DMS53 (cell line): ENCODE measurements around the gene TRIP6.
"Not testable (repeated sequence)": the region's sequence is repeated elsewhere in the genome, so short reads cannot be mapped to it uniquely, and the experiment has no call there.

ENCODE experiments used
- DNase-seq: peaks from one replicate; lab custom pipeline; 2025; lab: John Stamatoyannopoulos, UW

TRIP6 gene

DNA sequence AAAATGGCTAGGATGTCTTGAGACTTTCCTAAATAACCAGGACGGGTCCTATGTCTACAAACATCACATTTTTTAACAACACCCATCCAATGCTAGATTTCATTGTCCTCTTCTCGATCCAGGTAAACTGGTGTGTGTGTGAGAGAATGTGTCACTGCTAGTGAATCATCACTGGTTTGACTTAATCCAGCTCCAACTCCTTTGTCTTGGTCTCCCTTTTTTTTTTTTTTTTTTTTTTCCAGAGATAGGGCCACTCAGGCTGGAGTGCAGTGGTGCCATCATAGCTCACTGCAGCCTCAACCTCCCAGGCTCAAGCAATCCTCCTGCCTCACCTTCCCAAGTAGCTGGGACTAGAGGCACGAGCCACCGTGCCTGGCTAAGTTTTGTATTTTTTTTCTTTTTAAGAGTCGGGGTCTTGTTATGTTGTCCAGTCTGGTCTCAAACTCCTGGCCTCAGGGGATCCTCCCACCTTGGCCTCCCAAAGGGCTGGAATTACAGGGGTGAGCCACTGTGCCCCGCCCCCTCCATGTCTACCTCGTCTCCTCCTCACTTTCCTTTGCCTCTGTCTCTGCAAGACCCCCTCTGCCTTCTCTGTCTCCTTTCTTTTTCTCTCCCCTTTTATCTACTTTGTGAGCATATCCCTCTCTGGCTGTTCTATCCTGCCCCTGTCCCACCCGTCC, 24.5 kb downstream of the TRIP6 start:
- peak; percentile 74 for DNase-seq

DNA sequence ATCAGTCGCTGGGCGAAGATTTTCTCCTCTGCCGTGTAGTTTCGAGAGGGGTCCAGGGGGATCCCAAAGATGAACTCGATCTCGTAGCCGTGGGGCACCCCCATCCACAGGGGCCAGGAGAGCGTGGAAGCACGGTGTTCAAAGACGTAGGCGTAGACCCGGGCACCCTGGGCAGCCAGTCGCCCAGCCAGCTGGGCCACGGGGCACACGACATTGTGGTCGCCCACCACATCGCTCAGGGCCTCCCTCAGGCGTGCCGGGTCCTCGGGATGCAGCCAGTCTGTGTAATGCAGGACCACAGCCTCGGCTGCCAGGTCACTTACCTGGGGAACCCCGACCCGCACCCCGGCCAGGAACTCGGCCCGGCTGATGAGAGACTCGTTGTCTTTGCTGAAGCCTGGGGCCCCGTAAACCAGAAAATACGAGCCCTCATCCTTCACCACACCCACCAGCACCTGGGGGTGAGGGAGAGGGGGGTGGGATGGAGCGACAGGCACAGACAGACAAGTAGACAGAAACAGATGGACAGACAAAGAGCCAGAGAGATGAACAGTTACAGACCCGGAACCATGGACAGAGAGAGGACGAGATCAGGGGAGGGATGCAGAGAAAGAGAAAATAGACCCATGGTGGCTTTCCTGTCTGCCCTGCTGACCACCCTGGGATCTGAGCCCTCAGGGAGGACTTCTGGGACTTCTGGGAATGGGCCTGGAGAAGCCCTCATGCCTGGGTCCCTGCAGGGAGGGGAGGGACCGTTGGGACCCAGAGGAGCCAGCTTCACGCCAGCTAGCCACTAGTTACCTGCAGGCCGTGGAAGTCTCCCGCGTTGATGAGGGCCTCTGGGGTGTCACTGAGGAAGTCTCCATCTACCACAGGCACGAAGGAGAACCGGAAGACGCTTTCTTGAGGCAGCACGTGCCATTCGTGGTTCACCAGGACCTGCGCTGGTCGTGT, 25.5 kb downstream of the TRIP6 start:
- no peak for DNase-seq

GRCh38 chr7:100893318-100893895, 26.2 kb downstream of the TRIP6 start:
- DNase-seq, result no peak

GRCh38 chr7:100893910-100894721, 26.9 kb downstream of the TRIP6 start:
- DNase-seq, result no peak

DNA sequence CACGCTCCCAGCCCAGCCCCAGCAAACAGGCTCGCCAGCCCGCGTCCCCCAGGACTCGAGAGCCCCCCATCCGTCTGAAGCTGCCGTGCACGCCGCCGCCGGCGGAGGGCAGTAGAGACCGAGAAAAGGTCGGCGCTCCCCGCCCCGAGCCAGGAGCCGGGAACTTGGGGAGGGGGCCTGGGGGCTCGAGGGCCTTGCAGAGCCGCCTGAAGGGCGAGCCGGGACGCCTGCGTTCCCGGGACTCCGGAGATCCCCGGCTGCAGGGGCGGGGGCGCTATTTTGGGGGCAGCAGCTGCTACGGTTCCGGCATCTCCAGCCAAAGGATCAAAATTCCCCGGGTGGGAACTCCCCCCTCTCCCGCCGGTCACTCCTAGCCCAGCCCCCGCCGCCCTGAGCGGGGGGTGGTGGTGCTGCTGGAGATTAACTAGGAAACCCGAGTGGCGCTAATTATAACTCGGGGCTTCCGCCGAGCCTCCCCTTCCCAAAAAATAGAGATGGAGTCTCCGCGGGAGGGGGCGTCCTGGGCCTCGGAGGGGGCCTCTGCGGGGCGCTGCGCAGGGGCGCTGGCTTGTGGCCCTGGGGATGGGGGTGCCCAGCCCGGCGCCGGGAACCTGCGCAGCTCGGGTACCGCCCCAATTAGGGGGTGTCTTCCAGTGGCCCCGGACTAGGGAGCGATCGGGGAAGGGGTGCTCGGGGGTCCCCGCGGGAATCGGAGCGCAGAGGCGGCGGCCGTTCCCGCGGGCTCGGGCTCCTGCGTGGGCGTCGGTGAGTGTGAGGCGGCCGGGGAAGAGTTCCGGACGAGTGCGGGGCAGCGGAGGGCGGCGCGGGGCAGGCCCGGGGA, 27.9 kb downstream of the TRIP6 start:
- DNase-seq, result peak; percentile 41

DNA sequence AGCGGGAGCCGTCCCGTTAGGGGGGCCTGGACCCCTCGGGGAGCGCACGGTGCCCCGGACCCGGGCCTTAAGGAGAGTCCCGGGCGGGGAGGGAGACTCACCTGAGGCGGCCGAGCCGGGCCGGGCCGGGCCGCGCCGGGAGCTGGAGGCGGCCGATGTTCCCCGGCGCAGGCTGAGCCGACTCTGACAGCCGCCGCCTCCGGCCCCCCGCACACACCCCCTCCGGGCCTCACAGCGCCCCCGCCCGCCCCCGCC, 28.4 kb downstream of the TRIP6 start, which contains the start of gene ACHE:
Gene ACHE (minus strand): TSS at position 188 of the 255 bp plus-strand sequence. CDS start 1,656 bp downstream, outside the sequence.
- DNase-seq, result no peak

GRCh38 chr7:100895956-100896731, 29.0 kb downstream of the TRIP6 start:
- peak; percentile 55 for DNase-seq

GRCh38 chr7:100896732-100897608, 29.8 kb downstream of the TRIP6 start:
- DNase-seq, result peak; percentile 67

- peak; percentile 60 for DNase-seq
These were observed 30.7 kb downstream of the TRIP6 start for GRCh38 chr7:100897772-100898454.

GRCh38 chr7:100899432-100899831, 32.2 kb downstream of the TRIP6 start:
- DNase-seq, result no peak

- DNase-seq, result no peak
These were observed 33.8 kb downstream of the TRIP6 start for GRCh38 chr7:100900978-100901377.

- DNase-seq, result no peak
These were observed 34.7 kb downstream of the TRIP6 start for GRCh38 chr7:100901921-100902332.

DNA sequence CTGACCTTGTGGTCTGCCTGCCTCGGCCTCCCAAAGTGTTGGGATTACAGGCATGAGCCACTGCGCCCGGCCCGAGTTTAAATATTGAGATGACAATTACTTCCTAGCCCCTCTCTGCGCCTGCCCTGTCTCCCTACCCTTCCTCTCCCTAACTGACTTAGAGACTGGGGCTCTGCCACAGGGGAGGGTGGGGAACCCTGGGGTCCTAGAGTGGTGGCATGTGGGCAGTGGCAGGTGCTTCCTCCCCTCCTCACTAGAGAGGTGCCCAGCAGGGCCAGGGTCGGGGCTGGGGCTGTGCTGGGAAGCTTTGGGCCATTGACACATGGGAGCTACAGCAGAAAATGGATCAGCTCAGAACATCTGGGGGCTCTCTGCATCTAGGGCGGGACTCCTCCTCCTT, 35.5 kb downstream of the TRIP6 start:
- DNase-seq, result no peak

GRCh38 chr7:100908512-100908911, 41.3 kb downstream of the TRIP6 start:
- DNase-seq, result no peak

- not testable (repeated sequence) for DNase-seq
These were observed 43.3 kb downstream of the TRIP6 start for GRCh38 chr7:100910443-100910842.

DNA sequence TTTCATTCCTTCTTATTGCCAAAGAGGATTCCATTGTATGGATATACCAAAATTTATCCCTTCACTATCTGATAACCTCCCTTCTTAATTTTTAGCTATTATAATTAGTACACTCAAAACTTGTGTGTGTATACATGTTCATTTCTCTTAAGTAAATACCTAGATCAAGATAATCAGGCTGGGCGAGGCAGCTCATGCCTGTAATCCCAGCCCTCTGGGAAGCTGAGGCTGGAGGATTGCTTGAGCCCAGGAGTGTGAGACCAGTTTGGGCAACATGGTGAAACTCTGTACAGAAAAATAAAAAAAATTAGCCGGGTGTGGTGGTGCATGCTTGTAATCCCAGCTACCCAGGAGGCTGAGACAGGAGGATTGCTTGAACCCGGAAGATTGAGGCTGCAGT, 44.3 kb downstream of the TRIP6 start:
- DNase-seq, result no peak

- no peak for DNase-seq
These were observed 47.2 kb downstream of the TRIP6 start for GRCh38 chr7:100914208-100914878.

GRCh38 chr7:100914879-100915447, 47.8 kb downstream of the TRIP6 start:
- DNase-seq, result peak; percentile 37
